Left lung (tissue), 10 donors: ENCODE measurements around the gene TCP11. TPM values are rescaled to one million over a fixed set of nuclear protein-coding genes. Genes with fewer than 3 reads are reported as not detected.

Experiments used
- ATAC-seq: fragments of 200-7000 bp; cut with Tn5 transposase; one replicate; pipeline ENCODE4 v1.9.1; 2020; ENCODE audit warnings: moderate library complexity
- DNase-seq, 4 donors: peaks; one replicate each; pipeline ENCODE4 v3.0.0-alpha.2; 2013 to 2020
- H3K27ac ChIP-seq, 2 donors: fragments of 200-600 bp; sonication (generic) in 1 of 2; one replicate each; pipeline versions ENCODE4 v1.5.0 to v1.8.0; 2020 to 2021
- H3K27me3 ChIP-seq, 2 donors: fragments of 200-600 bp; sonication (generic) in 1 of 2; one replicate each; pipeline versions ENCODE4 v1.5.0 to v1.8.0; 2020 to 2021
- H3K36me3 ChIP-seq, 2 donors: fragments of 200-600 bp; sonication (generic) in 1 of 2; one replicate each; pipeline versions ENCODE4 v1.5.0 to v1.8.0; 2020 to 2021
- H3K4me1 ChIP-seq, 2 donors: fragments of 200-600 bp; one replicate each; pipeline ENCODE4 v1.8.0; 2021
- H3K4me3 ChIP-seq, 2 donors: fragments of 200-600 bp; sonication (generic) in 1 of 2; one replicate each; pipeline versions ENCODE4 v1.5.0 to v1.8.0; 2020 to 2021; ENCODE audit warnings: mild to moderate bottlenecking in 1 of 2
- H3K9me3 ChIP-seq, 2 donors: fragments of 200-600 bp; sonication (generic) in 1 of 2; one replicate each; pipeline versions ENCODE4 v1.5.0 to v1.8.0; 2020 to 2021
- CTCF ChIP-seq, 2 donors: fragments of 200-600 bp; sonication (generic) in 1 of 2; IDR thresholded peaks; one replicate each; pipeline versions ENCODE4 v1.5.0 to v1.8.0; 2021; ENCODE audit warnings: antibody characterized with exemption in 2 of 2
- intact Hi-C, 2 donors: fragments of 100-400 bp; cut with DNase I; formaldehyde crosslinking; loops; one replicate each; pipeline versions ENCODE4 v1.11.2 to v1.14.2; 2022
- polyA plus RNA-seq, 6 donors: library from polyadenylated mRNA; unstranded; fragments of 120-200 nt; gene quantifications; one replicate each; pipeline ENCODE4 v1.2.1, GENCODE V29; 2013; ENCODE audit not compliant: insufficient read length in 6 of 6
- total RNA-seq, 2 donors: library from RNA; stranded (reverse); fragmentation: NEBNext Ultra II Directional; extraction: Animal tissue kit (Norgen Biotek cat#: 25700); gene quantifications; one replicate each; pipeline ENCODE4 v1.2.1, GENCODE V29; 2021
- donor health status: DM: no; HTN: yes; CAD: no.
- donor health status: DM: no; HTN: no; CAD: no.

Gene TCP11
- total and polyA plus RNA-seq, 8 donors: 0.35 to 1.6 (median 0.69) TPM; not detected in 1

- no peaks in the 10 kb centered on the region for H3K27me3 ChIP-seq
- DNase-seq (no peak), ATAC-seq (no peak)
- H3K36me3 ChIP-seq: no peaks in the 10 kb centered on the region
- intact Hi-C loops: no loop called here
- no peak for TF ChIP-seq CTCF (IDR thresholded peaks at IDR 0.05)
- H3K27ac ChIP-seq: no peak overlapping the region
- H3K4me3 ChIP-seq: no peak overlapping the region
- no peaks in the 10 kb centered on the region for H3K9me3 ChIP-seq
- no peaks in the 10 kb centered on the region for H3K4me1 ChIP-seq
Observed at GRCh38 chr6:35164277-35164676, 23.1 kb upstream of the TCP11 start.

GRCh38 chr6:35163836-35164235 is 22.7 kb upstream of the TCP11 start:
- TF ChIP-seq CTCF (IDR thresholded peaks at IDR 0.05): no peak
- no peak overlapping the region for H3K27ac ChIP-seq
- no peaks in the 10 kb centered on the region for H3K27me3 ChIP-seq
- H3K4me1 ChIP-seq: no peaks in the 10 kb centered on the region
- intact Hi-C loops: no loop called here
- no peaks in the 10 kb centered on the region for H3K36me3 ChIP-seq
- H3K9me3 ChIP-seq: no peaks in the 10 kb centered on the region
- no peak for DNase-seq
- no peak for ATAC-seq
- no peak overlapping the region for H3K4me3 ChIP-seq

GRCh38 chr6:35161776-35162607 is 20.9 kb upstream of the TCP11 start:
- no peak overlapping the region for H3K4me3 ChIP-seq
- TF ChIP-seq CTCF (IDR thresholded peaks at IDR 0.05): no peak
- no peak for DNase-seq
- H3K36me3 ChIP-seq: no peaks in the 10 kb centered on the region
- intact Hi-C loops: no loop called here
- ATAC-seq: no peak
- H3K27ac ChIP-seq: no peak overlapping the region
- H3K4me1 ChIP-seq: no peaks in the 10 kb centered on the region
- no peaks in the 10 kb centered on the region for H3K9me3 ChIP-seq
- H3K27me3 ChIP-seq: no peaks in the 10 kb centered on the region

GRCh38 chr6:35161266-35161665 is 20.1 kb upstream of the TCP11 start:
- no peak overlapping the region for H3K4me3 ChIP-seq
- H3K27me3 ChIP-seq: no peaks in the 10 kb centered on the region
- H3K4me1 ChIP-seq: no peaks in the 10 kb centered on the region
- ATAC-seq (no peak), DNase-seq (no peak)
- H3K36me3 ChIP-seq: no peaks in the 10 kb centered on the region
- no peaks in the 10 kb centered on the region for H3K9me3 ChIP-seq
- intact Hi-C loops: no loop called here
- no peak overlapping the region for H3K27ac ChIP-seq
- TF ChIP-seq CTCF (IDR thresholded peaks at IDR 0.05): no peak

DNA sequence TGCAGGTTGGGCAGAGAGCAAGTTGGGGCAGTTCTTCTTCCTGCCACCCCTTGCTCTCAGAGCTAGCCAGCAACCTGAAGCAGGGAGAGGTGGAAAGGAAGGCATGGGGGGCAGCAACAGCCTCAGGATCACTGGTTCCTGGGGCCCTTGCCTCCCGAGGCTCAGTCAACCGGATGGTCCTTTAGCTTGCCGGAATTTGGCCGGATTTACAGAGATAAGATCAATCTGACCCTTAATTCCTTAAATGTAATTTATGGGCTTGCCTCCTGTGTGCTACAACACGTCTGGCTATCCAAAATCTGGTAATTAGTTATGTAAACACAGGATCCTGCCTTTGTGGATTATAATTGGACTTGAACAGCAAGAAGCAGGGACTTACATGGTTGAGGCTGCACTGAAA is 19.5 kb upstream of the TCP11 start:
- ATAC-seq (no peak), DNase-seq (no peak)
- H3K36me3 ChIP-seq: no peaks in the 10 kb centered on the region
- H3K4me3 ChIP-seq: no peak overlapping the region
- H3K4me1 ChIP-seq: no peaks in the 10 kb centered on the region
- intact Hi-C loops: no loop called here
- H3K9me3 ChIP-seq: no peaks in the 10 kb centered on the region
- no peaks in the 10 kb centered on the region for H3K27me3 ChIP-seq
- TF ChIP-seq CTCF (IDR thresholded peaks at IDR 0.05): no peak
- no peak overlapping the region for H3K27ac ChIP-seq
